ENCODE results near the gene MRPS22.
"Not testable (repeated sequence)": the region's sequence is repeated elsewhere in the genome, so short reads cannot be mapped to it uniquely, and the experiment has no call there.

Gene MRPS22

DNA sequence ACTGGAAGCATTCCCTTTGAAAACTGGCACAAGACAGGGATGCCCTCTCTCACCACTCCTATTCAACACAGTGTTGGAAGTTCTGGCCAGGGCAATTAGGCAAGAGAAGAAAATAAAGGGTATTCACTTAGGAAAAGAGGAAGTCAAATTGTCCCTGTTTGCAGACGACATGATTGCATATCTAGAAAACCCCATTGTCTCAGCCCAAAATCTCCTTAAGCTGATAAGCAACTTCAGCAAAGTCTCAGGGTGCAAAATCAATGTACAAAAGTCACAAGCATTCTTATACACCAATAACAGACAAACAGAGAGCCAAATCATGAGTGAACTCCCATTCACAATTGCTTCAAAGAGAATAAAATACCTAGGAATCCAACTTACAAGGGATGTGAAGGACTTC, 9.1 kb upstream of the MRPS22 start:
- in situ Hi-C loops (cut with MboI; ENCODE audit: low sequenced_read_pairs), result not testable (repeated sequence)

DNA sequence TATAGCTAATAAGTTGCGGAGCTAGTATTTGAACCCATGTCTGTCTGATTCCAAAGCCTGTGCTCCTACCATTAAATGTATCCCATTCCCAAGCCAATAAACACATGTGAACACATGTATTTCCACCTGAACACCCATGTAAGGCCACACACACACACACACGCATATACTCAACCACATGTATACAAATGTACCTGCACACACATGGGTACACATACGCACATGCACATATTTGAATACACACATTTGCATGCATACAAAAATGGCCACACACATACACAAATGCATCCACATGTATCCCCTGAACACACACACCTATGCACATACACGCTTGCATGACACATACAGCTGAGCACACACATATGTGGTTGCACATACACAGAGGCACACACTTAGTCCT, 5.4 kb upstream of the MRPS22 start:
- in situ Hi-C loops (cut with MboI; ENCODE audit: low sequenced_read_pairs), result no loop called here

DNA sequence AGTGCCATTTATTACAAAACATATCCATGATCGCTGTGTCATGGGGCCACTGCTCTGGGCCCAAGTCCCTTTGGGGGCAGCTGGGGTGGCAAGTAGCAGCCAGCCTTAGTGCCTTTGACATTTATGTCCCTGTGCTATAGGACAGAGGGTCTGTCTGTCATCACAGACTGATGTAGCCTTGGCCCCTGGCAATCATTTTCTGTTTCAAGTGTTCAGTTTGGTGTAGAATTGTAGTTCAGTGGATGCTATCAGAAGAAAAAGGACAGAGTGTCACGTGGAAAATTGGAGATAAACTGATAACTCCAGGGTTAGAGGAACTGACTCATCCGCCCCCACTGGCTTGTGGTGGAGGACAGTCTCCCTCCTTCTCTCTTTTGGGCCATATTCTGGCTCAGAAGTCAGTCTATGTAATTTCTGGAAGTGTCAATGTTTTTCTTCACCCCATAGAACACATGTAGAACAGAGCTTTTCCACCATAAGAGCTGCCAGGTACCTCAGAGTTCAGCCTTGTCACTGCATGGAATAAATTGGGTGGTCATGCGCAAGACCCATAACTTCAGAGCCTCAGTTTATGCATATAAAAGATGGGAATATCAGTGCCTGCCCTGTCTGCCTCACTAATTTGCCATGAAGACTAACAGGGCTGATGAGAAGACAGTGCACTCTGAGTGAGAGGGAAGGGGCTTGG, 4.5 kb upstream of the MRPS22 start:
- in situ Hi-C loops (cut with MboI; ENCODE audit: low sequenced_read_pairs), result no loop called here

DNA sequence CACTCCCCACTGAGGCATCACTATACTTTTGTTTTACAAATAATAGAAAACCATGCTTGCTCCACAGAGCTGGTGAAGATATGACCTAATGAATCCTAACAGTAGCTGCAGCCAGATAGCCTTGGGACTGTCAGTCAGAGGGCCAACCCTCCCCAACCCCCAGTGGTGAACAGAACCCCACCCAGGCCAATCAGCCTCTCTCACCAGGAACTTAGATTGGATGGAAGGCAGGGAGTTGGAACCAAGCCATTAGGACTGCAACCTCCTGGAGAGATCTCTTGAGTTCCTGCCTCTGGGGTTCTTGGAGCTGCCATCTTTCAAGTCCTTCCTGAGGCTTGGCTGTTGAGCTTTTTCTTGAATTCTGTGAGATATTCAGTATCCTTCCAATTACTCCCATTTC, 3.0 kb upstream of the MRPS22 start:
- in situ Hi-C loops (cut with MboI; ENCODE audit: low sequenced_read_pairs), result no loop called here

DNA sequence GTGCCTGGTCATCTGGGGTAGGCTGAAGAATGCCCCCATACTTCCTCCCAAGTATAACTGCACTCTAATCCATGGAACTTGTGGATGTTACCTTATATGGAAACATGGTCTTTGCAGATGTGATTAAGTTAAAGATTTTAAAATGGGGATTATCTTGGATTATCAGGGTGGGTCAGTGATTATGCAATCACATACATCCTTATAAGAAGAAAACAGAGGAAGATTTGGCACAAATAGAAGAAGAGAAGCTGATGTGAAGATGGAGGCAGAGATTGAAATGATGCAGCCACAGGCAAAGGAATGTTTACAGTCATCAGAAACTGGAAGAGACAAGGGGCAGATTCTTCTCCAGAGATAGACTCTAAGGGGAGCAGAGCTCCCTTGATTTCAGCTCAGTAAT, 1.8 kb upstream of the MRPS22 start:
- in situ Hi-C loops (cut with MboI; ENCODE audit: low sequenced_read_pairs), result no loop called here

DNA sequence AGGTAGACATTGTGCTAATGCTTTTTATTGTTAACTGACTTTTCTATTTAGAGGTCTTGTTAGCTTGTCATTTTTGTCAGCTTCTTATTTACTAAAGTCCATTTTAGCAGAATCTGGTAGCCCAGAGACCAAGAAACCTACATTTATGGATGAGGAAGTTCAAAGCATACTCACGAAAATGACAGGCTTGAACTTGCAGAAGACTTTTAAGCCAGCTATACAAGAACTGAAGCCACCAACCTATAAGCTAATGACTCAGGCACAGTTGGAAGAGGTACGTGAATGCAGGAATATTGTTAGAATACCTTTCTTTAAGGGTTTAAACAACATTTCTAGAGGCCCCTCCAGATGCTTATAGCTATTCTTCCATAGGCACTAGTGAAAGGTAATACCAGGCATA, 3.0 kb downstream of the MRPS22 start:
- in situ Hi-C loops (cut with MboI; ENCODE audit: low sequenced_read_pairs), result no loop called here

DNA sequence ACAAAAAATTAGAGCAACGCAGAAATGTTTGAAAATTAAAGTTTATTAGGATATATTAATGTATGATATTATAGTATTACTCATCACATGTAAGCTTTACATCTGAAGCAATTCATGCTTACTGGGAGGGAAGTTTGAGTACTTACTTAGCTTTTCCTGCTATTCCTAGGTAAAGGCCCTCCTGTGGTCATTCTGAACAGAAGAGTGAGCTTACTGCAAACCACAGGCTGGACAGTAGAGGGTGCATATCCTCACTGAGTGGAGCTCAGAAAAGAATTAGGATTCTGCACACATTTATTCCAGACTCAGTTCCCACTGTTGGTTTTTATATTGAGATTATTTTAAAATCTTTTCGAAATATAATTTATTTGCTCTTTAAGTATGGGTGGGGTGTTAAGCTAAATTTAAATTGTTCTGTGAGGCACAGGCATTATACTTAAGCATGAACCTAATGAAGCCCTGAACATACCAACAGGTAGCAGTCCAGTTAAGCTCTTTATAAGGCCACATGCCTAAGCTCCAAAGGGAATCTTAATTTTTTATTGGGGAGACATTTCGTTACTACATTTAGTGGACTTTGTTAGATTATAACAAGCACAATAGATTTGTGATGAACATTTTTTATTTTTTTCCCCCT, 10.2 kb downstream of the MRPS22 start:
- in situ Hi-C loops (cut with MboI; ENCODE audit: low sequenced_read_pairs), result no loop called here

DNA sequence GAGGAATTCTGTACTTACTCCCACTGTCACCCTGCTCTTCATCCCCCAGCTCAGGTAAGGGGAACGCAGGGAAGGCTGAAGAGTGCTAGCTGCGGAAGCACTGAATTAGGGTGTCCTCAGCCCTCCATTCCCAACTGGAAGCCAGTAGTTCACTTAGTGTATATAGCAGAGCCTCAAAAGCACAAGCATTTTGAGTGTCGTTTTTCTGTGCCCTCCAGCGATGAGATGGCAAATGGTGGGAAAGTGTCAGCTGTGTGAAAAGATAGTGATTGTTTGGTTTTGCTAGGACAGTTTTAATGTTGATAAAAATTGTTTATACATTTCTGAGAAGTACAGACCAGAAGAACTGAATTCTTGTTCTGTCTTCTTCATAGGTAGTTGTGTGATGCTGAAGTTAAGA, 10.8 kb downstream of the MRPS22 start:
- in situ Hi-C loops (cut with MboI; ENCODE audit: low sequenced_read_pairs), result no loop called here

DNA sequence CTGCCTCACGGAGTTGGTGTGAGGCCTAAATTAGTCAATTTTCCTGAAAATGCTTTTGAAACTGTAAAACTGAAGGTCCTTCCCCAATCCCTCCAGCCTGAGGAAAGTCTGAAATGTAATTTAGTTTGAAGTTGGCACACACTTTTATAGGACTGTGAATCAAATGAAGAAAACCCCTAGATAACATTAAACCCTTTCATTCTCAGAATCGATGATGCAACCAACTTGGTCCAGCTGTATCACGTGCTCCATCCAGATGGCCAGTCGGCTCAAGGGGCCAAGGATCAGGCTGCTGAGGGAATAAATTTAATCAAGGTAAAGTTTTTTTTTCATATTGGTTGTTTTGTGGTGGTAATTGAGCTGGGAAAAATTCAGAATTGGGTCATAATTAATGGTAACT, 11.7 kb downstream of the MRPS22 start:
- in situ Hi-C loops (cut with MboI; ENCODE audit: low sequenced_read_pairs), result no loop called here

DNA sequence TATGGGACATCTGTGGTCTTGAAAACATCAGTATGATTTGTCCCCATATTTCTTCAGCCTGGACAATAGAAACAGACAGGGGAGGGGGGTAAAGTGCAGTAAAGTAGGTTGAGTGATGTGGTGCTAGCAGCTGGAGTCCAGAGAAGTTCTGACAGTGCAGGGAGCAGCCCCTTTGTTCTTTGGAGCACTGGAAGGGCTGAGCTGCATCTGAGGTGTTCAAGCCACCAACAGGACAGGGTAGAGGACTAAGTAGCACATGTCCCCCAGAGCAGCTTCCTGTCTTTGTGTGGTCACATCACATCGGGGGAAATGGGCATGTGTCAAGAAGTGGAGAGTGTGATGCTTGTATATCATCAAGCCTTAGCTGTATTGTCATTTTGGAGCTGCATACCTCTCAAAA, 12.1 kb downstream of the MRPS22 start:
- in situ Hi-C loops (cut with MboI; ENCODE audit: low sequenced_read_pairs), result no loop called here

DNA sequence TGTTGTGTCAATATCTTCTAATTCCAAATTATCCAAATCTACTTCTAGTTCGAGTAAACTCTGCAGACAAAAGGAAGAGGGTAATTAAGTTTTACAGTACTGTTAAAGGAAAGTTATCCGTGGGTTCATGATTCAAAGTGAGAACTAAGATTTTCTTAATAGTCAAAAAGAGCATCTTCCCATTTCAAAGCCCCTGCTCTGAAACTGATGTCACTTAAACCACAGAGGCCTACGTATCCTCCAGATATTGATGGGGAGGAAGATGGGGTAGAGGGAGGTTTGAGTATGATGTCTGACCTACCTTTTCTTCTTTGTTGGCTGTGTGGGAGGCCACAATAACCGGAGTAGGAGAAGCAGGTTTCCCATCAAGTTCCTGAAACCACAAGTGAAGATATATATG, 14.1 kb downstream of the MRPS22 start:
- in situ Hi-C loops (cut with MboI; ENCODE audit: low sequenced_read_pairs), result no loop called here

DNA sequence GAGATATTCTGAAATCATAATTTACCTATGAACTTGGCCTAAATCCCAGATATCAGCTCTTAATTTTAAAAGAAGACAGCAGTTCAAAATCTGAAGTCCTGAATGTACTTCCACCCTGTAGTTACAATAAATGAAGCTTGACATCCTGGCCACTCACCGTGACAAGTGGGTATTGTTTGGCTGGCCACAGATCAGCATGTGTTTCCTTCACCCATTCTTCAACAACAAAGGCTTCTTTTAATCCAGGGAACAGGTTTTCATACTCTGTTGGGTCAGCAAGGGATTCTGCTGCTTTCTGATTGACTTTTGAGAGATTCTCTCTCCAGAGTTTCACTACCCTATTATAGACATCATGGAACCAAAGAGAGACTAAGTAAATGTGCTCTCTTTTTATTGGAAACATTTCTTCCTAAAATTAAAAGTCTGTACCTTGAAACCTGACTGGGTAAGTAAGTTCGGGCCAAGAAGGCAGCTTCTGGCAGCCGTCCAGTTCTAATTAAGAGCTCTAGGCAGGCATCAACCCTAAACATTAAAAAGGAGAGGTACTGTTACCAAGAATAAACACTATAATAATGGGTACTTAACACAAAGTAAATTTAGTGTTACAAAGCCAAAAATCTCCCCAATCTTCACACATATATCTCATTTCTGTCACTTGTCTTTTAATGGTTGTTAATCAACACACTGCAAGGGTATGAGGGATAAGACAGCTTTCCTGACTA, 15.2 kb downstream of the MRPS22 start:
- in situ Hi-C loops (cut with MboI; ENCODE audit: low sequenced_read_pairs), result no loop called here

DNA sequence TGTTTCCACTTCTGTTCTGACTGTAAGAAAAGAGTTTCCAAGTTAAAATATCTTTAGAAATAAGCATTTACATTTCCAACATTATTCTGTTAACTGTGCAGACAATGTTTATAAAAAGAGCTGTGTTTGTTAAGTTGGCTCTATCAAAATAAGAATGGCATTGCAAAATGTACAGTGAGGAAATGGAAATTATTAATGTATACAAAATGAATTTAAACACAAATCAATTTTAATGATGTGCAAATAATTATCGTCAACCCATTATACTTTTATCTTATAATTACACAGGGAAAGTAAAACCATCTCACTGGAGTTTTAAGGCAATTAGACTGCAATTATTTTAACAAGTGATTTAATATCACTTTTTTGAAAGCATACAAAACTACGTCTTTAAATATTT, 17.5 kb downstream of the MRPS22 start:
- in situ Hi-C loops (cut with MboI; ENCODE audit: low sequenced_read_pairs), result no loop called here

DNA sequence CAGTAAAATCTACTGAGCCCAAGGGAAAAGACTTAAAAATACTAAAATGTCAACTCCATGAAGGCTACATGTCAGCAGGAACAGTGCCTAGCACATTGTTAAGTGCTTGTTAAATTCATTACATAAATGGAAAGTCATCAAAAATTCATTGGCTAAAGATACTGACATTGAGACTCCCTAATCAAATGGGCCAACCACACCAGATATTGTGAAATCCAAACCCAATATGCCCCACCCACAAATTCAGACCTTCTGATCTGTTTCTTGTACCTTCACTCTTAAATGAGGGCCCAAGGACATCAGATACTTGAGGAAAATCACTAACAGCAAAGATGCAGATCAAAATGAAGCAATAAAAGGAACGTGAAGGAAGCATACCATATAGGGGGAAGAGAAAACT, 20.7 kb downstream of the MRPS22 start:
- in situ Hi-C loops (cut with MboI; ENCODE audit: low sequenced_read_pairs), result no loop called here

DNA sequence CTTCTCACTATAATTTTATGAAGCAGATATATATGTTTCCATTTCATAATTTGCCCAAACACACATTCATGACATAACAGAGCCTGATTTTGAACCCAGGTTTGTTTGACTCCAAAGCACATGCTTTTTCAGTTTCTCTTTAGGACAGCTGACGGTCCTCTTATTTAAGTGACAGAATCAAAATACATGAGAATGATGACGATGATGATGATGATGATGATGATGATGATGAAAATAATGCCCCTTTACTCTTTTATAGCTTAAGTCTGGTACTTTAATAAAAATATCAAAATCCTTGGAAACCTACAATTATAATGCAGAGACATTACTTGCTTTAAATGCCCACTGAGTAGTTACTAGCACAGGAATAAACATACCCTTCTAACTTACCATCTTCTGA, 30.3 kb downstream of the MRPS22 start:
- in situ Hi-C loops (cut with MboI; ENCODE audit: low sequenced_read_pairs), result no loop called here

DNA sequence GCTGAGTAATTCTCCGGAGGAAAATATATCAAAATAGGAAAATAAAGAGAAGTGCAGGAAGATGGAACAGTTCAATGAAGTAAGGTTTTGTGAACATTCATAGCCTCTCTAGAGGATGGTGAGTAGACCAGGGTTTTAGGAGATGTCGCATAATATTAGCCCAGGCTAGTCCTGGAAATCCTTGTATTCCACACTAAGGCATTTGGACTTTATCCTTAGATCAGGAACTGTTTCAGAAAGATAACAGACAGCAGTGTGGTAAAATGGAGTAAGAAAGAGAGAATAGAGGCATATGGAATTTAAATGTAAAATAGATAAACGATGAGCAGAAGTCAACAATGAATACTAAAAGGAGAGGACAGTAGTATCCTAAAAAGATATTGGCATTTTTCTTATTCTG, 33.6 kb downstream of the MRPS22 start:
- in situ Hi-C loops (cut with MboI; ENCODE audit: low sequenced_read_pairs), result no loop called here

DNA sequence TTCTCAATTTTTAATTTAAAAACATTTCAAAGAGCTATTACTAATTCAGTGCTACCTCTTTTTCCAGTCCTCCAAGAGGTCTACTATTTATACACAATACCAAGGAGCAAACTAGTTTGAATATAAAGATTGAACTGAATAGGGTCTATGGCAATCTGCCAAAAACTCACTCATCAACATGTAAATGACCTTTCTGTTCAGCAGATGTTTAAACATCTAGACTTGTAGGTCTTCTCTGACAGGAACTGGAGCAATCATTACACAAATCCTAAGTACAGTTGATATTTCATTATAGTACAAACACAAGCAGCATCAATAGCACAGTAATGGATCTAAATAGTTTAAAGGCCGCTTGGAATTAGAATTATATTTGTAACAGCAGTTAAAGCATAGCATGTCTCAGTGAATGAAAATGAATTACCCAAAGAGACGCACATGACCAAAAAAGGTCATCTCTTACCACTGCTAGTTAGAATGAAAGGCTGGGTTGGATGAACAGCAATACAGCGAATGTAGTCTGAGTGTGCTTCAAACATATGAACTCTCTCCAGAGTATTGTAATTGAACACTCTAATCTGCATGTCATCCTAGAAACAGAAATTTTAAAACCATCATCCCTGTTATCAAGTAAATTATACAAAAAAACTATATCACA, 34.9 kb downstream of the MRPS22 start:
- in situ Hi-C loops (cut with MboI; ENCODE audit: low sequenced_read_pairs), result no loop called here

DNA sequence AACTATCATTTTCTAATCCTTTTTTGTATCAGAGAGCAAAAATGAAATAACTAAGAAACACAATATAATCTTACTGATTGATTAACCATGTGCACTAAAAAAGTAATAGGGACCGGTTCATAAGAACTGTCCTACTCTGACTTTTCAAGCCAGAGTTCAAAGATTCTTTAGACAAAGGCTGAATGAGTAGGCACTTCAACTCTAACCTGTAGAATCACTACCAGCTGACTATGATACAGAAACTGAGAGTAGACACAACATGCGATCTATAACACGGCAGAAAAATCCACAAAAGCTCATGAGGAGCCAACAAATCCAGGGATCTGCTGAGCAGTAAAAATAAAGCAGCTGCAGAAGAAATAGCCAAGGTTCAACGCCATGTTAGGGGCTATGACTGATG, 36.8 kb downstream of the MRPS22 start:
- in situ Hi-C loops (cut with MboI; ENCODE audit: low sequenced_read_pairs), result no loop called here

DNA sequence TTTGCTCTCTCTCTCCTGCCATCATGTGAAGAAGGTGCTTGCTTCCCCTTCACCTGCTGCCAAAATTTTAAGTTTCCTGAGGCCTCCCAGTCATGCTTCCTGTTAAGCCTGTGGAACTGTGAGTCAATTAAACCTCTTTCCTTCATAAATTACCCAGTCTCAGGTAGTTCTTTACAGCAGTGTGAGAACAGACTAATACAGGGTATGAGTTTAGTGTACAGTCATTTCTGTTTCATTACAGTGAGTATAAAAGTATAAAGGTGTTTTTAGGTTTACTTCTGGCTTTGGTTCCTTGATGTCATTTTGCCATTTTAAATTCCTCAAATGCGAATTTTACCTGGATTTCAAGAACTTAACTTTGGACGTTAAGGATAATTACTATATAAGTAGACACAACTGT, 38.5 kb downstream of the MRPS22 start:
- in situ Hi-C loops (cut with MboI; ENCODE audit: low sequenced_read_pairs), result not testable (repeated sequence)

DNA sequence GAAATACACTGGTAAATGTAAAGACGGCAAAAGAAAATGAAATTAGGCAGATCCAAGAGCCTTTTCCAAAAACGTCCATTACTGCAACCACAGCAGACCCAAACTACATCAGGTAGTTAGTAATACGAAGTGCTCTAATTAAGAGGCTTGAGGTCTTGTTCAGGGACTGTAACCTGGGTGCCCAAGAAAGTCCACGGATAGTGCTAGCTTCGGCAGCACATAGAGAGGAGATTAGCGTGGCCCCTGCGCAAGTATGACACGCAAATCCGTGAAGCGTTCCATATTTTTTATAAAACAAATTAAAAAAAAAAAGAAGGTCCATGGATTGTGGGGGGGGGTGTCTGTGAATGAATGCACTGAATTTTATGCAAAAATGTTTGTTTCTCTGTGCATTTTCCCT, 44.3 kb downstream of the MRPS22 start:
- in situ Hi-C loops (cut with MboI; ENCODE audit: low sequenced_read_pairs), result no loop called here

DNA sequence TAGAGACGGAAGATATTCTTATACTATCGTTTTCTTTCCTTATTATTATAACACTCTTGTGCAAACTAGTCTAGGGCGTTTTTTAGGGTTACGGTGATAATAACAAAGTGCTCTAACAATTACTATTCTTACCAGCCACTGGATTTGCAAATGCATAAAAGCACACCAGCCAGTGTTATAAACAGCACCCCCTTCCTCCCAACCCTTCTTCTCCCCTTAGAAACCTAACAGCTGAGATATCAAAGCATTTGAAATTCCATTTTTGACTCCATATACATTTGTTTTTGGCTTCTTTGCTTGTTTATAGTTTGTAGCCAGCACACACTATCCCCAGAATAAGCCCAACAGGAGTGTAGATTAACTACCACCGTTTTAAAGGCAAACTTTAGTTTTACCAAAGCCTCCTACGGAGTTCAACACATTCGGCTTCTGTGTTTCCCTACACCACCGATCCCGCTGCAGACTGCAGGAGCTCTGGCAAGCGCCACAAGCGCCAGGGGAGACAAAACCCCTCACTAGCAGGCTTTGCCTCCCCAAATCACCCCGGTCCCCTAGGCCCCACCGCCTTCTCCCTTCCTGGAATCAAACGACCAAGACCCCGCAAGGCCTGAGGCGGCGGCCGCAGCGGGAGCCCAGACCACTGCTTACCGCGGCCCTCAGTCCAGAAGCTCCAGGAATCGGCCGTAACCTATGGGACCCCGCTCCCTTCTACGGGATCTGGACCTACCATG, 45.2 kb downstream of the MRPS22 start:
- in situ Hi-C loops (cut with MboI; ENCODE audit: low sequenced_read_pairs), result no loop called here

Measured in HL-60/S4 (cell line).